Fibroblast of lung (primary cell): Measurements from ENCODE around the gene PML.

ENCODE experiments used
- CTCF ChIP-seq, 2 donors: IDR thresholded peaks in 1 of 2; conservative IDR thresholded peaks in 1 of 2; 1 replicate in 1 of 2; 2 replicates in 1 of 2; pipeline ENCODE4 v1.5.1; 2011 to 2012; ENCODE audit warnings: low read length in 2 of 2, control low read depth in 1 of 2, inconsistent platforms in 1 of 2, low read depth in 1 of 2, mild to moderate bottlenecking in 1 of 2
- EZH2 ChIP-seq: IDR thresholded peaks from 2 replicates; pipeline ENCODE4 v1.5.1; 2012; ENCODE audit warnings: low read length, control low read depth, mild to moderate bottlenecking; ENCODE audit errors: missing control alignments

- TF ChIP-seq EZH2 (no peak), CTCF (conservative IDR thresholded peaks at IDR 0.05 in 1 of 2, IDR thresholded peaks at IDR 0.05 in 1 of 2; ENCODE audit: low read depth in 1 of 2, low read length in 2 of 2) (no peak)
Measured at GRCh38 chr15:74046275-74046674, 51.8 kb downstream of the PML start.
